H1 (cell line): Measurements from ENCODE around the gene CD1B. TPM values are rescaled to one million over a fixed set of nuclear protein-coding genes. Genes with fewer than 3 reads are reported as not detected.

Experiments used
- CTCF ChIA-PET: fragments of 300-600 bp; sonication (Branson Sonifier 250); formaldehyde crosslinking; loops from one replicate; lab custom pipeline; 2021; ENCODE audit not compliant: partially characterized antibody; lab: Charles Lee
- POLR2A ChIA-PET: fragments of 300-600 bp; sonication (Branson Sonifier 250); formaldehyde crosslinking; loops from one replicate; lab custom pipeline; 2021; ENCODE audit warnings: inconsistent platforms; ENCODE audit not compliant: partially characterized antibody; lab: Charles Lee
- DNase-seq, 2 experiments: peaks; one replicate each; pipeline versions ENCODE4 v3.0.0 to v3.0.0-alpha.2; 2010 to 2022; ENCODE audit warnings: low spot score in 2 of 2, low read depth in 1 of 2, mixed read lengths in 1 of 2
- FAIRE-seq: peaks from 2 replicates; lab custom pipeline; 2011; peaks lifted over from hg19 to GRCh38; lab: Jason Lieb, UNC
- H2AFZ ChIP-seq: 2 replicates; pipeline ENCODE4 v1.8.1; 2012; ENCODE audit warnings: low read length, inconsistent platforms
- H2AK5ac ChIP-seq: 2 replicates; pipeline ENCODE4 v1.6.1; 2013; ENCODE audit warnings: low read depth, low read length
- H2BK120ac ChIP-seq: replicated peaks from 2 replicates; pipeline ENCODE3; 2013; ENCODE audit warnings: low read depth, low read length, inconsistent platforms
- H2BK12ac ChIP-seq: 2 replicates; pipeline ENCODE4 v1.6.1; 2013; ENCODE audit warnings: low read depth, low read length
- H2BK15ac ChIP-seq: 2 replicates; pipeline ENCODE4 v1.6.1; 2013; ENCODE audit warnings: low read length
- H2BK20ac ChIP-seq: 2 replicates; pipeline ENCODE4 v1.6.1; 2013; ENCODE audit warnings: low read length
- H2BK5ac ChIP-seq: 2 replicates; pipeline ENCODE4 v1.6.1; 2013; ENCODE audit warnings: low read depth, low read length
- H3K14ac ChIP-seq: 2 replicates; pipeline ENCODE4 v1.6.1; 2013; ENCODE audit warnings: inconsistent platforms; ENCODE audit not compliant: insufficient read length
- H3K18ac ChIP-seq: 2 replicates; pipeline ENCODE4 v1.6.1; 2013; ENCODE audit warnings: low read length; ENCODE audit errors: extremely low read depth
- H3K23ac ChIP-seq: 2 replicates; pipeline ENCODE4 v1.6.1; 2013; ENCODE audit warnings: inconsistent platforms; ENCODE audit not compliant: insufficient read length
- H3K23me2 ChIP-seq: 2 replicates; pipeline ENCODE4 v1.6.1; 2013; ENCODE audit warnings: low read depth, low read length
- H3K27ac ChIP-seq: 2 replicates; pipeline ENCODE4 v1.6.1; 2011; ENCODE audit warnings: low read depth, low read length, inconsistent platforms
- H3K27me3 ChIP-seq, 4 experiments: replicated peaks in 1 of 4; 1 replicate in 1 of 4; 2 replicates in 3 of 4; pipeline versions ENCODE4 v1.6.1 to v1.8.1; 2011 to 2013; ENCODE audit warnings: low read length in 3 of 4, mild to moderate bottlenecking in 3 of 4, inconsistent platforms in 2 of 4, mixed read lengths in 2 of 4, moderate library complexity in 1 of 4; ENCODE audit not compliant: control insufficient read depth in 3 of 4, insufficient read depth in 3 of 4; ENCODE audit errors: extremely low read depth in 1 of 4
- H3K36me3 ChIP-seq, 4 experiments: 2 replicates each; pipeline versions ENCODE4 v1.6.1 to v1.8.1; 2011 to 2013; ENCODE audit warnings: mild to moderate bottlenecking in 4 of 4, low read length in 3 of 4, moderate library complexity in 2 of 4, control low read depth in 1 of 4, inconsistent platforms in 1 of 4; ENCODE audit not compliant: insufficient read depth in 4 of 4, control insufficient read depth in 2 of 4
- H3K4ac ChIP-seq: replicated peaks from 2 replicates; pipeline ENCODE3; 2013; ENCODE audit warnings: low read length, low read depth, mixed read lengths, inconsistent platforms; ENCODE audit not compliant: insufficient read length
- H3K4me1 ChIP-seq, 4 experiments: replicated peaks in 1 of 4; 1 replicate in 1 of 4; 2 replicates in 3 of 4; pipeline versions ENCODE4 v1.6.1 to v1.8.1; 2011 to 2013; ENCODE audit warnings: low read length in 3 of 4, inconsistent platforms in 2 of 4, mixed read lengths in 1 of 4; ENCODE audit not compliant: insufficient read depth in 4 of 4, control insufficient read depth in 3 of 4
- H3K4me2 ChIP-seq, 2 experiments: 2 replicates each; pipeline versions ENCODE4 v1.6.1 to v1.8.1; 2011 to 2013; ENCODE audit warnings: low read depth in 2 of 2, low read length in 2 of 2, control low read depth in 1 of 2, inconsistent platforms in 1 of 2, mild to moderate bottlenecking in 1 of 2; ENCODE audit not compliant: insufficient read depth in 1 of 2
- H3K4me3 ChIP-seq, 4 experiments: fragments of 200-600, 300-600 bp in 1 of 4; sonication (generic), shearing (Covaris generic), sonication (Bioruptor Twin) in 1 of 4; 2 replicates each; pipeline versions ENCODE4 v1.5.1 to v1.8.1; 2011 to 2016; ENCODE audit warnings: low read length in 4 of 4, low read depth in 3 of 4, control low read depth in 2 of 4, inconsistent platforms in 2 of 4, mild to moderate bottlenecking in 2 of 4, mixed read lengths in 1 of 4, moderate library complexity in 1 of 4; ENCODE audit not compliant: insufficient read depth in 2 of 4; ENCODE audit errors: extremely low read depth in 1 of 4
- H3K56ac ChIP-seq: replicated peaks from 2 replicates; pipeline ENCODE3; 2013; ENCODE audit warnings: low read depth, mild to moderate bottlenecking, mixed read lengths, low read length, inconsistent platforms; ENCODE audit not compliant: insufficient read length
- H3K79me1 ChIP-seq: 2 replicates; pipeline ENCODE4 v1.6.1; 2013; ENCODE audit warnings: low read depth, low read length, control low read depth
- H3K79me2 ChIP-seq, 2 experiments: 2 replicates each; pipeline versions ENCODE4 v1.6.1 to v1.8.1; 2012 to 2013; ENCODE audit warnings: low read length in 2 of 2, mild to moderate bottlenecking in 2 of 2, inconsistent platforms in 1 of 2; ENCODE audit not compliant: insufficient read depth in 2 of 2, control insufficient read depth in 1 of 2
- H3K9ac ChIP-seq, 4 experiments: replicated peaks in 1 of 4; 1 replicate in 1 of 4; 2 replicates in 3 of 4; pipeline versions ENCODE4 v1.6.1 to v1.8.1; 2011 to 2013; ENCODE audit warnings: low read depth in 3 of 4, low read length in 3 of 4, control low read depth in 2 of 4, mild to moderate bottlenecking in 2 of 4, moderate library complexity in 2 of 4, inconsistent platforms in 1 of 4; ENCODE audit errors: extremely low read depth in 1 of 4
- H3K9me3 ChIP-seq, 2 experiments: 2 replicates each; pipeline versions ENCODE4 v1.6.1 to v1.8.1; 2012 to 2013; ENCODE audit warnings: mild to moderate bottlenecking in 2 of 2, moderate library complexity in 2 of 2, control low read depth in 1 of 2, inconsistent platforms in 1 of 2, low read depth in 1 of 2, low read length in 1 of 2, mixed read lengths in 1 of 2; ENCODE audit not compliant: insufficient read depth in 2 of 2
- H4K20me1 ChIP-seq, 2 experiments: replicated peaks in 1 of 2; 2 replicates each; pipeline versions ENCODE3 to v1.8.1; 2011 to 2013; ENCODE audit warnings: inconsistent platforms in 2 of 2, low read length in 2 of 2, mild to moderate bottlenecking in 1 of 2; ENCODE audit not compliant: insufficient read depth in 2 of 2, control insufficient read depth in 1 of 2
- H4K5ac ChIP-seq: 2 replicates; pipeline ENCODE4 v1.6.1; 2013; ENCODE audit warnings: low read length, low read depth, mixed read lengths, inconsistent platforms; ENCODE audit not compliant: insufficient read length
- H4K8ac ChIP-seq: 2 replicates; pipeline ENCODE4 v1.8.0; 2013; ENCODE audit warnings: mild to moderate bottlenecking, moderate library complexity, low read length, inconsistent platforms; ENCODE audit not compliant: insufficient read depth; ENCODE audit errors: extremely low read depth
- H4K91ac ChIP-seq: replicated peaks from 2 replicates; pipeline ENCODE3; 2013; ENCODE audit warnings: low read length, mixed read lengths, inconsistent platforms; ENCODE audit not compliant: insufficient read length
- ATF2 ChIP-seq: IDR thresholded peaks from 2 replicates; pipeline ENCODE4 v1.6.1; 2012; ENCODE audit warnings: low read length, inconsistent platforms
- BACH1 ChIP-seq: IDR thresholded peaks from 2 replicates; pipeline ENCODE4 v1.6.1; 2012; ENCODE audit warnings: low read length, improper control_type of control experiment
- CBX8 ChIP-seq: fragments of 300-800, 300-1000 bp; sonication (generic); IDR thresholded peaks from 2 replicates; pipeline ENCODE4 v1.7.1; 2016; ENCODE audit warnings: low read depth, low read length, borderline replicate concordance
- HDAC6 ChIP-seq: IDR thresholded peaks from one replicate; pipeline ENCODE4 v1.7.1; 2012; ENCODE audit warnings: low read depth, mild to moderate bottlenecking, inconsistent platforms, low read length, moderate library complexity
- KDM5A ChIP-seq: fragments of 200-600 bp; IDR thresholded peaks from 2 replicates; pipeline ENCODE4 v1.7.1; 2012; ENCODE audit warnings: mild to moderate bottlenecking, low read length, inconsistent platforms, mixed read lengths
- NRF1 ChIP-seq: IDR thresholded peaks from 2 replicates; pipeline ENCODE4 v1.6.1; 2011; ENCODE audit warnings: mild to moderate bottlenecking, low read depth, low read length, improper control_type of control experiment
- POU5F1 ChIP-seq: IDR thresholded peaks from 2 replicates; pipeline ENCODE4 v1.6.1; 2011; ENCODE audit warnings: low read depth, mild to moderate bottlenecking, low read length, moderate library complexity
- RBBP5 ChIP-seq: IDR thresholded peaks from 2 replicates; pipeline ENCODE4 v1.7.1; 2012; ENCODE audit warnings: low read depth, mild to moderate bottlenecking, inconsistent platforms, low read length, moderate library complexity, borderline replicate concordance
- SP2 ChIP-seq: IDR thresholded peaks from 2 replicates; pipeline ENCODE4 v1.6.1; 2012; ENCODE audit warnings: mild to moderate bottlenecking, low read length, inconsistent platforms
- USF2 ChIP-seq: IDR thresholded peaks from 2 replicates; pipeline ENCODE4 v1.6.1; 2011; ENCODE audit warnings: low read length, improper control_type of control experiment
- YY1 ChIP-seq: IDR thresholded peaks from 2 replicates; pipeline ENCODE4 v1.6.1; 2011; ENCODE audit warnings: low read depth, mild to moderate bottlenecking, low read length
- WGBS, 2 experiments: shearing (Covaris generic) in 1 of 2; methylation state at CpG; one replicate each; pipeline versions ENCODE4 v1.1.6 to v1.1.7; 2013 to 2015; ENCODE audit warnings: low lambda C conversion rate in 2 of 2, mixed read lengths in 2 of 2, inconsistent platforms in 1 of 2, low coverage in 1 of 2, missing lambda C conversion rate in 1 of 2; ENCODE audit not compliant: insufficient replicate concordance in 2 of 2, insufficient coverage in 1 of 2, insufficient read length in 1 of 2; ENCODE audit errors: extremely low coverage in 1 of 2, missing lambda C conversion rate in 1 of 2; 5-methylcytosine and 5-hydroxymethylcytosine counted together
- polyA plus RNA-seq, 7 experiments: library from polyadenylated mRNA; depleted of rRNA in 3 of 7; stranded (reverse) in 5 of 7; unstranded in 2 of 7; fragments of >200 nt in 5 of 7; fragments of 200-250 nt in 2 of 7; gene quantifications; 1 replicate in 5 of 7; 2 replicates in 1 of 7; 4 replicates in 1 of 7; pipeline versions ENCODE4 v1.2.1 to v1.2.3, GENCODE V29; 2011 to 2013; ENCODE audit warnings: missing spikeins in 2 of 7, mixed read lengths in 2 of 7
- total RNA-seq: library from RNA; stranded (reverse); fragmentation: NEBNext Ultra II Directional; extraction: Animal tissue kit (Norgen Biotek cat#: 25700); gene quantifications from 2 replicates; pipeline ENCODE4 v1.2.1, GENCODE V29; 2021

Gene CD1B
- total and polyA plus RNA-seq, 2 of the 8 experiments (the other 6 are each of a cell fraction or from before 2014, with no cell fraction given), result not detected

- DNase-seq, result no peak
- Histone ChIP-seq H3K4ac (no peak overlapping the region), H3K79me2 (no peaks in the 10 kb centered on the region), H3K27me3 (no peaks in the 10 kb centered on the region), H3K18ac (no peak overlapping the region), H3K36me3 (no peaks in the 10 kb centered on the region), H3K79me1 (no peaks in the 10 kb centered on the region), H3K23me2 (no peaks in the 10 kb centered on the region), H3K9me3 (no peaks in the 10 kb centered on the region), H2AFZ (peak overlapping the region; percentile 64; the same call in 1 of the 2 replicates), H3K23ac (no peak overlapping the region), H4K91ac (no peak overlapping the region), H2BK20ac (no peak overlapping the region), H3K4me3 (no peak overlapping the region), H3K14ac (no peak overlapping the region), H2AK5ac (no peak overlapping the region), H2BK5ac (no peak overlapping the region), H3K56ac (no peak overlapping the region), H4K20me1 (no peaks in the 10 kb centered on the region), H2BK15ac (no peak overlapping the region), H4K5ac (no peak overlapping the region), H3K9ac (no peak overlapping the region), H3K4me1 (no peaks in the 10 kb centered on the region), H3K27ac (no peak overlapping the region), H2BK120ac (no peak overlapping the region), H4K8ac (no peak overlapping the region), H3K4me2 (no peak overlapping the region), H2BK12ac (no peak overlapping the region)
- WGBS, 2 experiments, result 92% methylated on average over 6 of the region's 6 CpGs; no CpG with 5 or more reads in 1 of the 2 experiments
- FAIRE-seq, result no peak
- ChIA-PET CTCF (no interaction called here), POLR2A (no interaction called here)
- TF ChIP-seq CBX8 (no peak), NRF1 (no peak), KDM5A (no peak), RBBP5 (no peak), SP2 (no peak), POU5F1 (no peak), HDAC6 (no peak), ATF2 (no peak), YY1 (no peak), BACH1 (no peak), USF2 (no peak)
Observed at GRCh38 chr1:158371188-158371953, 40.0 kb upstream of the CD1B start.
